Putamen (tissue), 1 donor: ENCODE measurements around the gene CXCL5.
"Not testable (repeated sequence)": the region's sequence is repeated elsewhere in the genome, so short reads cannot be mapped to it uniquely, and the experiment has no call there.

Experiments
- DNase-seq: peaks from one replicate; pipeline ENCODE4 v3.0.0-alpha.2; 2016; ENCODE audit warnings: low spot score

The CXCL5 gene

GRCh38 chr4:73970945-73971344, 27.5 kb downstream of the CXCL5 start:
- no peak for DNase-seq

GRCh38 chr4:73970011-73970410, 28.5 kb downstream of the CXCL5 start:
- no peak for DNase-seq

GRCh38 chr4:73967866-73968265, 30.6 kb downstream of the CXCL5 start:
- no peak for DNase-seq

- DNase-seq = no peak
These were observed 33.4 kb downstream of the CXCL5 start for GRCh38 chr4:73964862-73965611.

- DNase-seq = no peak
These were observed 35.8 kb downstream of the CXCL5 start for GRCh38 chr4:73962724-73963123.

GRCh38 chr4:73959041-73959440, 39.4 kb downstream of the CXCL5 start:
- not testable (repeated sequence) for DNase-seq

GRCh38 chr4:73952352-73952751, 46.1 kb downstream of the CXCL5 start:
- DNase-seq = no peak

GRCh38 chr4:73950376-73950920, 48.0 kb downstream of the CXCL5 start:
- not testable (repeated sequence) for DNase-seq

- DNase-seq = no peak
These were observed 49.3 kb downstream of the CXCL5 start for GRCh38 chr4:73948990-73949706.

GRCh38 chr4:73948291-73948690, 50.2 kb downstream of the CXCL5 start:
- no peak for DNase-seq

GRCh38 chr4:73947239-73947985, 51.1 kb downstream of the CXCL5 start:
- DNase-seq = no peak

GRCh38 chr4:73945674-73946449, 52.6 kb downstream of the CXCL5 start:
- DNase-seq = no peak
